Measurements from ENCODE around the gene ANTXR2.
A peak's percentile ranks its signal among the peaks of the same experiment; 100 is the strongest.

The ANTXR2 gene

GRCh38 chr4:80073473-80074008 lies 512 bp upstream of the ANTXR2 start:
- H3K27ac ChIP-seq = no peak overlapping the region
- TF ChIP-seq ZFX (IDR thresholded peaks at IDR 0.05; ENCODE audit: borderline replicate concordance) = no peak
- no peak for TF ChIP-seq CTCF (IDR thresholded peaks at IDR 0.05)

- TF ChIP-seq ZFX (IDR thresholded peaks at IDR 0.05; ENCODE audit: borderline replicate concordance) (no peak), CTCF (IDR thresholded peaks at IDR 0.05) (0 out of 2 replicates have a peak, but pooled peaks have one; percentile 5)
- H3K27ac ChIP-seq = peak overlapping the region; percentile 74
Observed at GRCh38 chr4:80072228-80072743, 743 bp downstream of the ANTXR2 start.

GRCh38 chr4:80071604-80072227 lies 1.3 kb downstream of the ANTXR2 start:
- TF ChIP-seq ZFX (IDR thresholded peaks at IDR 0.05; ENCODE audit: borderline replicate concordance) (no peak), CTCF (IDR thresholded peaks at IDR 0.05) (no peak)
- peak overlapping the region; percentile 74 for H3K27ac ChIP-seq

- peak overlapping the region; percentile 74; the same call in 1 of the 2 replicates for H3K27ac ChIP-seq
- TF ChIP-seq CTCF (IDR thresholded peaks at IDR 0.05) = no peak
- no peak for TF ChIP-seq ZFX (IDR thresholded peaks at IDR 0.05; ENCODE audit: borderline replicate concordance)
Observed at GRCh38 chr4:80070880-80071603, 2.0 kb downstream of the ANTXR2 start.

- TF ChIP-seq ZFX (IDR thresholded peaks at IDR 0.05; ENCODE audit: borderline replicate concordance) (no peak), CTCF (IDR thresholded peaks at IDR 0.05) (no peak)
- peak overlapping the region; percentile 74; the same call in 1 of the 2 replicates for H3K27ac ChIP-seq
Observed at GRCh38 chr4:80069837-80070731, 2.9 kb downstream of the ANTXR2 start.

- H3K27ac ChIP-seq = no peak overlapping the region
- TF ChIP-seq CTCF (IDR thresholded peaks at IDR 0.05) (no peak), ZFX (IDR thresholded peaks at IDR 0.05; ENCODE audit: borderline replicate concordance) (no peak)
Observed at GRCh38 chr4:80069108-80069836, 3.8 kb downstream of the ANTXR2 start.

All from 22Rv1 (cell line).